ENCODE data around the gene ZNF26.

- TF ChIP-seq TAF1 (IDR thresholded peaks at IDR 0.05; ENCODE audit: borderline replicate concordance, insufficient read depth, low read length) = no peak
- TF ChIP-seq REST (IDR thresholded peaks at IDR 0.05; ENCODE audit: insufficient read depth in 1 of 2, low read depth in 2 of 2, low read length in 2 of 2) = no peak
- no peak for TF ChIP-seq POLR2AphosphoS5 (IDR thresholded peaks at IDR 0.05; ENCODE audit: low read depth, low read length)
Measured at GRCh38 chr12:132952371-132953162, 33.6 kb upstream of the ZNF26 start.
